CD4-positive, alpha-beta T cell treated with Interleukin-6 at 100 ng/mL for 8 hours (primary cell): Measurements from ENCODE around the gene COX6B2.

Experiments used
- DNase-seq: peaks from one replicate; pipeline ENCODE4 v3.0.0-alpha.2; 2020; ENCODE audit warnings: mixed read lengths, low spot score

Gene COX6B2

GRCh38 chr19:55312621-55313512 is 41.7 kb downstream of the COX6B2 start:
- DNase-seq, result no peak

GRCh38 chr19:55311797-55312196 is 42.7 kb downstream of the COX6B2 start:
- DNase-seq, result no peak

GRCh38 chr19:55311397-55311796 is 43.1 kb downstream of the COX6B2 start:
- no peak for DNase-seq

- no peak for DNase-seq
These were observed 44.0 kb downstream of the COX6B2 start for GRCh38 chr19:55310498-55310897.

GRCh38 chr19:55309448-55309847 is 45.1 kb downstream of the COX6B2 start:
- DNase-seq, result no peak

- no peak for DNase-seq
These were observed 46.2 kb downstream of the COX6B2 start for GRCh38 chr19:55308281-55308680.

GRCh38 chr19:55306712-55307111 is 47.8 kb downstream of the COX6B2 start:
- DNase-seq, result no peak

GRCh38 chr19:55305983-55306562 is 48.4 kb downstream of the COX6B2 start:
- DNase-seq, result no peak

GRCh38 chr19:55305491-55305890 is 49.0 kb downstream of the COX6B2 start:
- peak; percentile 42 for DNase-seq

- DNase-seq, result no peak
These were observed 49.5 kb downstream of the COX6B2 start for GRCh38 chr19:55304980-55305379.

GRCh38 chr19:55304279-55304978 is 50.1 kb downstream of the COX6B2 start:
- no peak for DNase-seq

- no peak for DNase-seq
These were observed 51.0 kb downstream of the COX6B2 start for GRCh38 chr19:55303477-55303876.

- DNase-seq, result no peak
These were observed 52.2 kb downstream of the COX6B2 start for GRCh38 chr19:55302318-55302703.

- DNase-seq, result peak; percentile 91
These were observed 52.8 kb downstream of the COX6B2 start for GRCh38 chr19:55301459-55302317.

- DNase-seq, result no peak
These were observed 53.5 kb downstream of the COX6B2 start for GRCh38 chr19:55300886-55301458.

GRCh38 chr19:55299991-55300390 is 54.5 kb downstream of the COX6B2 start:
- no peak for DNase-seq
